ENCODE results near the gene PLXNA4.

The PLXNA4 gene

DNA sequence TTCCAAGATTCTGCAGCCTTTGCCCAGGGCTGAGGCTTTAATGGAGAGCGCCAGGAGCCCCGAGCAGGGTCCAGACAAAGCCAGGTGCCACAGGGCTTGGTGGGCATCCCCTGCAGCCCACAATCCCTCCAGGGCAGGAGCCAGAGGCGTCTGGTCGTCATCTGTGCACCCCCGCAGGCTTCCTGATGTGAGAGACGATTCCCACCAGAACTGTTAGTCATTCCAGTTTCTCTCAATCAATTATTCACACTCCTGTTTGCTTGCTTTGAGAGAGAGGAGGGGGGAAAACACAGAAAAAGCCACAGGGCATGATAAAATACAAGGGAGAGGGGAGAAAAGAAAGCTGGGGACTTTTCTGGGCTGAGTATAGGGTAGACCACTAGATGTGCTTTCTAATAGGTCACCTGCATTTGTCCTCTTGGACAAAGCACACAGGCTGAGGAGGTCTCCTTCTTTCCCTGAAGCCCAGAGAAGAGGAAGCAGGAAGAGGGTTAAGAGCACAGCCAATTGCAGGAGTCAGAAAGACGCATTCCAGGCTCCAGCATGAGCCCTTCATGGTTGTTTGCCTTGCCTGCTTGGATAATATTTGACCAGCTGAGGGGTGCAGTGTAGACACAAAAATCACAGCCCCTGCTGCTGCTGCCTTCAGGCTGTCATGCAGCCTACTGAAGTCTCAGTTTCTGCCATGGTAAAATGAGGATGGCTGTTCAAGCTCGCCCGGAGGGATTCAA is 194.4 kb downstream of the PLXNA4 start:
- H4K20me1 ChIP-seq (ENCODE audit: control insufficient read depth, insufficient read depth, low read depth, low read length): no peaks in the 10 kb centered on the region
- TF ChIP-seq, protein P1, sequence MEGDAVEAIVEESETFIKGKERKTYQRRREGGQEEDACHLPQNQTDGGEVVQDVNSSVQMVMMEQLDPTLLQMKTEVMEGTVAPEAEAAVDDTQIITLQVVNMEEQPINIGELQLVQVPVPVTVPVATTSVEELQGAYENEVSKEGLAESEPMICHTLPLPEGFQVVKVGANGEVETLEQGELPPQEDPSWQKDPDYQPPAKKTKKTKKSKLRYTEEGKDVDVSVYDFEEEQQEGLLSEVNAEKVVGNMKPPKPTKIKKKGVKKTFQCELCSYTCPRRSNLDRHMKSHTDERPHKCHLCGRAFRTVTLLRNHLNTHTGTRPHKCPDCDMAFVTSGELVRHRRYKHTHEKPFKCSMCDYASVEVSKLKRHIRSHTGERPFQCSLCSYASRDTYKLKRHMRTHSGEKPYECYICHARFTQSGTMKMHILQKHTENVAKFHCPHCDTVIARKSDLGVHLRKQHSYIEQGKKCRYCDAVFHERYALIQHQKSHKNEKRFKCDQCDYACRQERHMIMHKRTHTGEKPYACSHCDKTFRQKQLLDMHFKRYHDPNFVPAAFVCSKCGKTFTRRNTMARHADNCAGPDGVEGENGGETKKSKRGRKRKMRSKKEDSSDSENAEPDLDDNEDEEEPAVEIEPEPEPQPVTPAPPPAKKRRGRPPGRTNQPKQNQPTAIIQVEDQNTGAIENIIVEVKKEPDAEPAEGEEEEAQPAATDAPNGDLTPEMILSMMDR (IDR thresholded peaks at IDR 0.05; ENCODE audit: low read depth, low read length, poor library complexity, severe bottlenecking): no peak
- no peak for TF ChIP-seq EZH2phosphoT487 (IDR thresholded peaks at IDR 0.05; ENCODE audit: borderline replicate concordance, low read length)
- peaks cover 2% of the 10 kb centered on the region; the same call in 1 of the 2 replicates for H3K27me3 ChIP-seq (ENCODE audit: control insufficient read depth, low read length)
- no peaks in the 10 kb centered on the region for H3K79me2 ChIP-seq (ENCODE audit: control insufficient read depth, low read length)
- no peaks in the 10 kb centered on the region for H3K36me3 ChIP-seq (ENCODE audit: control insufficient read depth, low read length)
- no peaks in the 10 kb centered on the region for H3K9me3 ChIP-seq (ENCODE audit: control insufficient read depth, insufficient read depth, low read length)
- H3K4me3 ChIP-seq (ENCODE audit: low read length): no peak overlapping the region
- no peaks in the 10 kb centered on the region for H3K4me1 ChIP-seq (ENCODE audit: control insufficient read depth, low read length)
- no peaks in the 10 kb centered on the region for H3F3A ChIP-seq (ENCODE audit: control insufficient read depth, insufficient read depth)
- H3K4me2 ChIP-seq (ENCODE audit: low read length): no peak overlapping the region
- no peak overlapping the region for H3K27ac ChIP-seq (ENCODE audit: low read depth, low read length)
- H3K9me2 ChIP-seq (replicated peaks; ENCODE audit: control insufficient read depth, low read length): no peaks in the 10 kb centered on the region

DNA sequence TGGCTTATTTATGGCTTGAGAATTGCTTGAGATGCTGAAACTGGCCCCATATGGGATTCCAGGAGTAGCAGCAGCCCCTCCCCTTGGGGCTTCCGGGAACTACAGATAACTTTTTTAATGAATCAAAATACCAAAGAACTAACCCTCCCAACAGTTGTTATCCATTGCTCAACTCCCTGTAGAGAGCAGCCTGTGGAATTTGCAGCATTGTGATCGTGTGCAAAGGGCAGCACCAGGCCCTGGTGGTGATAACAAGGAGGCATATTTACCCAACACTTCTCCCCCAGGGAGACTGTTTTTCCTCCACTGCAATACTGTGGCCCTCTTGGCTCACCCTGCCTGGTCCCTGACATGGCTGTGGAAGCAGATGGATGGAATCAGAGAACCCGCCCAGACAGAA is 196.2 kb downstream of the PLXNA4 start:
- Histone ChIP-seq H3K9me2 (replicated peaks; ENCODE audit: control insufficient read depth, low read length) (no peaks in the 10 kb centered on the region), H3K27ac (ENCODE audit: low read depth, low read length) (no peak overlapping the region), H3K4me3 (ENCODE audit: low read length) (no peak overlapping the region)

DNA sequence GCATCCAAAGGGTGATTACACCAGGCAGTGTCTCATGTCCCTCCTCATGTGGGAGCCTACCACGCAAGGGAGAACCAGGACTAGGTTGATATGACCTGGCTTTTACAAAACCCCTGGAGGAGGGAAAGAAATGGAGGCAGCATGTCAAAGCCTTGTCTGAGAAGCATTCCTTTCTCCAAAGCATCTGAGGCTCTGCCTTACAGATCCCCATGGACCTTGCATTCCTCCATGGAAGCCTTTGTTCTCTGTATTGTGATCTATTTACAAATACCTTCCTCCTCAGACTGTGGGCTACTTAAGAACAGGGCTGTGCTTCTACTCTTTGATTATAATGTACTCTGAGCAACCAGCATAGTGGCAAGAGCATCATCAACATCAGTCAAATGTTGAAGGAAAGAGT is 197.0 kb downstream of the PLXNA4 start:
- Histone ChIP-seq H3K79me2 (ENCODE audit: control insufficient read depth, low read length) (no peaks in the 10 kb centered on the region), H4K20me1 (ENCODE audit: control insufficient read depth, insufficient read depth, low read depth, low read length) (no peaks in the 10 kb centered on the region), H3K27ac (ENCODE audit: low read depth, low read length) (no peak overlapping the region), H3K27me3 (ENCODE audit: control insufficient read depth, low read length) (peaks cover 2% of the 10 kb centered on the region; the same call in 1 of the 2 replicates), H3K36me3 (ENCODE audit: control insufficient read depth, low read length) (no peaks in the 10 kb centered on the region), H3K4me2 (ENCODE audit: low read length) (no peak overlapping the region), H3F3A (ENCODE audit: control insufficient read depth, insufficient read depth) (no peaks in the 10 kb centered on the region), H3K9me2 (replicated peaks; ENCODE audit: control insufficient read depth, low read length) (no peaks in the 10 kb centered on the region), H3K4me1 (ENCODE audit: control insufficient read depth, low read length) (no peaks in the 10 kb centered on the region), H3K4me3 (ENCODE audit: low read length) (no peak overlapping the region), H3K9me3 (ENCODE audit: control insufficient read depth, insufficient read depth, low read length) (no peaks in the 10 kb centered on the region)
- TF ChIP-seq EZH2phosphoT487 (IDR thresholded peaks at IDR 0.05; ENCODE audit: borderline replicate concordance, low read length): no peak
- TF ChIP-seq, protein P1 (IDR thresholded peaks at IDR 0.05; ENCODE audit: low read depth, low read length, poor library complexity, severe bottlenecking): no peak

More for the DNA sequence above, 196.2 kb downstream of the PLXNA4 start:
- Histone ChIP-seq H3K4me1 (ENCODE audit: control insufficient read depth, low read length) (no peaks in the 10 kb centered on the region), H4K20me1 (ENCODE audit: control insufficient read depth, insufficient read depth, low read depth, low read length) (no peaks in the 10 kb centered on the region), H3F3A (ENCODE audit: control insufficient read depth, insufficient read depth) (no peaks in the 10 kb centered on the region), H3K4me2 (ENCODE audit: low read length) (no peak overlapping the region), H3K27me3 (ENCODE audit: control insufficient read depth, low read length) (peaks cover 2% of the 10 kb centered on the region; the same call in 1 of the 2 replicates), H3K36me3 (ENCODE audit: control insufficient read depth, low read length) (no peaks in the 10 kb centered on the region), H3K79me2 (ENCODE audit: control insufficient read depth, low read length) (no peaks in the 10 kb centered on the region), H3K9me3 (ENCODE audit: control insufficient read depth, insufficient read depth, low read length) (no peaks in the 10 kb centered on the region)
- TF ChIP-seq EZH2phosphoT487 (IDR thresholded peaks at IDR 0.05; ENCODE audit: borderline replicate concordance, low read length): no peak
- TF ChIP-seq, protein P1 (IDR thresholded peaks at IDR 0.05; ENCODE audit: low read depth, low read length, poor library complexity, severe bottlenecking): no peak

All from DOHH2 (cell line).